Stimulated activated memory B cell treated with anti-CD40 and anti-IgM and Interleukin-4, amounts not matched to agents 10 μg/mL and 1 μg/mL and 100 μg/mL, for 72 hours (primary cell): ENCODE measurements around the gene PCDHA2.
"Not testable (repeated sequence)": the region's sequence is repeated elsewhere in the genome, so short reads cannot be mapped to it uniquely, and the experiment has no call there.

ENCODE experiments used
- ATAC-seq: fragments of 150-1000 bp; cut with Tn5 transposase; 2 replicates; pipeline ENCODE4 v1.10.0; 2021
- H3K27ac Mint-ChIP-seq: one replicate; pipeline ENCODE4 v1.8.0; 2022; ENCODE audit warnings: mild to moderate bottlenecking, mixed read lengths
- H3K27me3 Mint-ChIP-seq: one replicate; pipeline ENCODE4 v1.8.0; 2022; ENCODE audit warnings: mixed read lengths
- H3K36me3 Mint-ChIP-seq: one replicate; pipeline ENCODE4 v1.8.0; 2022; ENCODE audit warnings: mixed read lengths
- H3K4me1 Mint-ChIP-seq: one replicate; pipeline ENCODE4 v1.8.0; 2022; ENCODE audit warnings: mixed read lengths
- H3K4me3 Mint-ChIP-seq: one replicate; pipeline ENCODE4 v1.8.0; 2022; ENCODE audit warnings: mild to moderate bottlenecking, moderate library complexity, mixed read lengths
- H3K9me3 Mint-ChIP-seq: one replicate; pipeline ENCODE4 v1.8.0; 2022; ENCODE audit warnings: mixed read lengths

The PCDHA2 gene

GRCh38 chr5:140802381-140802780, 7.7 kb downstream of the PCDHA2 start:
- not testable (repeated sequence) for ATAC-seq, H3K27me3 Mint-ChIP-seq, H3K4me3 Mint-ChIP-seq, H3K4me1 Mint-ChIP-seq, H3K27ac Mint-ChIP-seq, H3K9me3 Mint-ChIP-seq, H3K36me3 Mint-ChIP-seq

- Mint-ChIP-seq H3K36me3 (no peaks in the 10 kb centered on the region), H3K4me1 (no peaks in the 10 kb centered on the region), H3K9me3 (peaks cover 7% of the 10 kb centered on the region), H3K27me3 (peaks cover 9% of the 10 kb centered on the region), H3K27ac (no peak overlapping the region), H3K4me3 (no peak overlapping the region)
- ATAC-seq = no peak
These were observed 8.2 kb downstream of the PCDHA2 start for GRCh38 chr5:140802781-140803271.

- no peak within 1 kb of the TSS for H3K27ac Mint-ChIP-seq
- no peaks in the 10 kb centered on the region for H3K36me3 Mint-ChIP-seq
- ATAC-seq = no peak
- H3K4me1 Mint-ChIP-seq = no peaks in the 10 kb centered on the region
- peaks cover 7% of the 10 kb centered on the region for H3K9me3 Mint-ChIP-seq
- peaks cover 9% of the 10 kb centered on the region for H3K27me3 Mint-ChIP-seq
- no peak within 1 kb of the TSS for H3K4me3 Mint-ChIP-seq
These were observed 12.5 kb downstream of the PCDHA2 start, which contains the start of gene PCDHA4 for GRCh38 chr5:140806834-140807775. PCDHA4 (plus strand) TSS chr5:140807068.

GRCh38 chr5:140808241-140808888, 13.7 kb downstream of the PCDHA2 start:
- H3K27me3 Mint-ChIP-seq = not testable (repeated sequence)

GRCh38 chr5:140808889-140809291, 14.2 kb downstream of the PCDHA2 start:
- H3K36me3 Mint-ChIP-seq = no peaks in the 10 kb centered on the region
- H3K4me1 Mint-ChIP-seq = no peaks in the 10 kb centered on the region
- peaks cover 9% of the 10 kb centered on the region for H3K27me3 Mint-ChIP-seq
- ATAC-seq = no peak
- H3K4me3 Mint-ChIP-seq = no peak overlapping the region
- peaks cover 9% of the 10 kb centered on the region for H3K9me3 Mint-ChIP-seq
- H3K27ac Mint-ChIP-seq = no peak overlapping the region

More at GRCh38 chr5:140808241-140808888, 13.7 kb downstream of the PCDHA2 start:
- not testable (repeated sequence) for ATAC-seq, H3K36me3 Mint-ChIP-seq, H3K27ac Mint-ChIP-seq, H3K4me3 Mint-ChIP-seq, H3K4me1 Mint-ChIP-seq
- H3K9me3 Mint-ChIP-seq = peaks cover 11% of the 10 kb centered on the region

- no peak within 1 kb of the TSS for H3K4me3 Mint-ChIP-seq
These were observed 27.0 kb downstream of the PCDHA2 start, which contains the start of gene PCDHA5 for GRCh38 chr5:140821375-140822280. PCDHA5 (plus strand) TSS chr5:140821613.

GRCh38 chr5:140822281-140822629, 27.6 kb downstream of the PCDHA2 start:
- ATAC-seq = no peak
- Mint-ChIP-seq H3K4me3 (no peak overlapping the region), H3K36me3 (no peaks in the 10 kb centered on the region), H3K9me3 (peaks cover 3% of the 10 kb centered on the region), H3K27ac (no peak overlapping the region), H3K27me3 (peaks cover 22% of the 10 kb centered on the region), H3K4me1 (no peaks in the 10 kb centered on the region)

More at GRCh38 chr5:140821375-140822280, 27.0 kb downstream of the PCDHA2 start, which contains the start of gene PCDHA5:
- Mint-ChIP-seq H3K36me3 (no peaks in the 10 kb centered on the region), H3K4me1 (no peaks in the 10 kb centered on the region), H3K27ac (no peak within 1 kb of the TSS), H3K9me3 (peaks cover 1% of the 10 kb centered on the region), H3K27me3 (peaks cover 15% of the 10 kb centered on the region)
- ATAC-seq = no peak

GRCh38 chr5:140822969-140823368, 28.3 kb downstream of the PCDHA2 start:
- H3K9me3 Mint-ChIP-seq = not testable (repeated sequence)
- peaks cover 19% of the 10 kb centered on the region for H3K27me3 Mint-ChIP-seq

GRCh38 chr5:140823475-140823874, 28.8 kb downstream of the PCDHA2 start:
- H3K4me3 Mint-ChIP-seq = no peak overlapping the region
- no peaks in the 10 kb centered on the region for H3K36me3 Mint-ChIP-seq
- no peaks in the 10 kb centered on the region for H3K4me1 Mint-ChIP-seq
- H3K9me3 Mint-ChIP-seq = peaks cover 3% of the 10 kb centered on the region
- H3K27me3 Mint-ChIP-seq = peaks cover 15% of the 10 kb centered on the region
- no peak for ATAC-seq
- H3K27ac Mint-ChIP-seq = no peak overlapping the region

More at GRCh38 chr5:140822969-140823368, 28.3 kb downstream of the PCDHA2 start:
- not testable (repeated sequence) for H3K4me3 Mint-ChIP-seq, H3K27ac Mint-ChIP-seq, H3K4me1 Mint-ChIP-seq, H3K36me3 Mint-ChIP-seq, ATAC-seq

GRCh38 chr5:140827704-140828361, 33.2 kb downstream of the PCDHA2 start, which contains the start of gene PCDHA6:
PCDHA6 (plus strand) TSS chr5:140827960; CDS start chr5:140828092, 132 bp downstream.
- Mint-ChIP-seq H3K4me1 (no peaks in the 10 kb centered on the region), H3K9me3 (peaks cover 7% of the 10 kb centered on the region), H3K4me3 (no peak within 1 kb of the TSS)

GRCh38 chr5:140828362-140828737, 33.7 kb downstream of the PCDHA2 start:
- no peaks in the 10 kb centered on the region for H3K36me3 Mint-ChIP-seq
- H3K4me3 Mint-ChIP-seq = no peak overlapping the region
- peaks cover 9% of the 10 kb centered on the region for H3K9me3 Mint-ChIP-seq
- H3K4me1 Mint-ChIP-seq = no peaks in the 10 kb centered on the region
- no peak overlapping the region for H3K27ac Mint-ChIP-seq
- no peak for ATAC-seq
- H3K27me3 Mint-ChIP-seq = peaks cover 27% of the 10 kb centered on the region

More at GRCh38 chr5:140827704-140828361, 33.2 kb downstream of the PCDHA2 start, which contains the start of gene PCDHA6:
- ATAC-seq = no peak
- H3K36me3 Mint-ChIP-seq = no peaks in the 10 kb centered on the region
- peaks cover 22% of the 10 kb centered on the region for H3K27me3 Mint-ChIP-seq
- H3K27ac Mint-ChIP-seq = no peak within 1 kb of the TSS

GRCh38 chr5:140829511-140830501, 35.2 kb downstream of the PCDHA2 start:
- H3K4me3 Mint-ChIP-seq, ATAC-seq, H3K27ac Mint-ChIP-seq, H3K4me1 Mint-ChIP-seq, H3K9me3 Mint-ChIP-seq, H3K36me3 Mint-ChIP-seq: not testable (repeated sequence)
- H3K27me3 Mint-ChIP-seq = peaks cover 27% of the 10 kb centered on the region

GRCh38 chr5:140833993-140834392, 39.3 kb downstream of the PCDHA2 start, which contains the start of gene PCDHA7:
PCDHA7 (plus strand) TSS chr5:140834269; CDS start chr5:140834384, 115 bp downstream.
- no peak within 1 kb of the TSS for H3K27ac Mint-ChIP-seq
- peaks cover 14% of the 10 kb centered on the region for H3K9me3 Mint-ChIP-seq
- H3K36me3 Mint-ChIP-seq = no peaks in the 10 kb centered on the region
- no peak for ATAC-seq
- no peaks in the 10 kb centered on the region for H3K4me1 Mint-ChIP-seq
- H3K4me3 Mint-ChIP-seq = no peak within 1 kb of the TSS
- peaks cover 21% of the 10 kb centered on the region for H3K27me3 Mint-ChIP-seq
